Right lung (tissue), 10 donors: ENCODE results near the gene GKAP1. TPM values are rescaled to one million over a fixed set of nuclear protein-coding genes. Genes with fewer than 3 reads are reported as not detected.
A peak's percentile ranks its signal among the peaks of the same experiment; 100 is the strongest.
"Not testable (repeated sequence)": the region's sequence is repeated elsewhere in the genome, so short reads cannot be mapped to it uniquely, and the experiment has no call there.

ENCODE experiments used
- DNase-seq, 2 donors: peaks; one replicate each; pipeline ENCODE4 v3.0.0-alpha.2; 2013
- long read RNA-seq, 8 donors: transcript quantifications; one replicate each; lab custom pipeline, GENCODE V29; 2026
- polyA plus RNA-seq, 5 donors: library from polyadenylated mRNA; unstranded; fragments of 120-200 nt; gene quantifications; one replicate each; pipeline versions ENCODE4 v1.2.1 to v1.2.3, GENCODE V29; 2013; ENCODE audit warnings: inconsistent platforms in 1 of 5, low replicate concordance in 1 of 5; ENCODE audit not compliant: insufficient read length in 5 of 5, insufficient read depth in 1 of 5

Gene GKAP1
- polyA plus RNA-seq, result 10 to 100 TPM; 12.4 to 17.1 (median 15.9) TPM
- long read RNA-seq, donor 1, partial matches to known transcripts, result 0 of 1 reads
- long read RNA-seq, donor 1, other reads (novel, unspliced or antisense), result 0 of 1 reads
- long read RNA-seq, donor 2, partial matches to known transcripts, result 0 of 1 reads
- long read RNA-seq, donor 2, other reads (novel, unspliced or antisense), result 0 of 1 reads
- long read RNA-seq, donor 3, result 0 reads
- long read RNA-seq, donor 4, result 0 reads
- long read RNA-seq, donor 5, partial matches to known transcripts, result 0 of 2 reads
- long read RNA-seq, donor 5, other reads (novel, unspliced or antisense), result 0 of 2 reads
- long read RNA-seq, donor 6, partial matches to known transcripts, result 0 of 2 reads
- long read RNA-seq, donor 6, other reads (novel, unspliced or antisense), result 0 of 2 reads
- long read RNA-seq, donor 7, result 0 reads
- long read RNA-seq, donor 8, result 0 reads

DNA sequence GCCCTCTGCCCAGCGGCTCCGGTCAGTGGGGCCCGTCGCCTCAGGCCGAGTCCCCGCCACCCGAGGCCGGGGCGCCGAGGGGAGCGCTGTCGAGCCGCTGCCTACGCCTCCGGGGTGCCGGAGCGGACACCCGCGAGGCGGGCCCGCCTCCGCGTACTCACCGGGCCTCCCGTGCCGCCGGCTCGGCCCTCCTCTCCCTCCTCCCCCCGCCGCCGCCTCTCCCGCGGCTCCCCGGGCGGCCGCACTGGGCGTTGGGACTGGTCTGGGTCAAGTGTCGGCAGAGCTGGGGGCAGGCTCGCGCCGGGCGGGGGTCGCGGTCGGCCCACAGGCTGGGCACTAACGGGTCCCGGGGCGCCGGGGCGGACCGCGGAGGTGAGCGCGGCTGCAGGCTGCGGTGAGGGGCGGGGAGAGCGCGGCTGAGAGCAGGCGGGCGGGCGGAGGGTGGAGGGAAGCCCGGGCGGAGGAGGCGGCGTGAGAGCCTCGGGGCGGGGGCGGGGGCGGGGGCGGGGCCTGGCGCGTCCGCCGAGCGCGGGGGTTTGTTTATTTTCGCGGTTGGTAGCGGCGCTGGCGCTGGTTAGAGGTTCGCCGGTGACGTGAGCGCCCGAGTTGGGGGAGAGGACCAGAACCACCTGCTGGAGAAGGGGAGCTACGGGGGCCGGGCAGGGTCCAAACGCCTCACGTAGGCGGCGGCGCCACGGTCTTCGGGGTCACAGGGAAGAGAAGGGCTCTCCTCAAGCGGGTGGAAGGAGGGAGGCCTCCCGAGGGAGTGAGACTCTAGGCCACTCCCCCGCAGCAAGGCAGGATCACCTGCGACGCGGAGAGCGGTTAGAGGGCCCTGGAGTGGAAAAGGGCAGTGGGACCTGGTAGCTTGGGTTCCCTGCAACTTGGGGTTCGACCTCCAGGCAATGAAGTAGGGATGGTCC, at the start of gene GKAP1:
GKAP1 (minus strand) TSS at position 414 of the 923 bp plus-strand sequence. CDS start 11,252 bp downstream, outside the sequence.
- DNase-seq, result peak; percentile 43 to 52

GRCh38 chr9:83849895-83850294, 32.3 kb upstream of the GKAP1 start:
- not testable (repeated sequence) for DNase-seq

DNA sequence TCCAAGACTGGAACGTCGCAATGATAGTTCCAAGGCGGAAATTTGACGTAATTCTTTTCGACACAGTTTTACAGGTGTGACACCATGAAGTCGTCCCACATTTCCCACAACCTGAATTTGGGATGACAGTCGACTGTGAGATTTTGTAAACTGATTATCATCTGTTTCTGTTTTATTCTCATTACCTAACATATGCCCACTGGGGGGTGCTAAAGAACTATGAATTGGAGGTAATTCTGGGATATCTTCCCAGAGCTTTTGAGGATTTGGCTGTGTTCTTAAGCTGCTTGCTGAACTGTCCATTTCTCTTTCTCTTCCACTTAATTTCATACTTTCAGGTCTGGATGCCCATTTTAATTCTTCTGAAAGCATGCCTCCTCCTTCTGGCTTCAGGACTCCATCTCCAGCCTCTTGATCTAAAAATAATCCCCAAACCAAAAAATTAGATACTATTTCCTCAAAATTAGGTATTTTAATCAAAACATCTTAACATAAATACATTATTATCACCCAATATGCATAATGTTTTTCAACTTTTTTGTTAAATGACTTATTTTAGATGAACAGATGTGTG, 19.6 kb upstream of the GKAP1 start:
- not testable (repeated sequence) for DNase-seq

GRCh38 chr9:83830426-83831071, 13.0 kb upstream of the GKAP1 start:
- DNase-seq, result not testable (repeated sequence)

DNA sequence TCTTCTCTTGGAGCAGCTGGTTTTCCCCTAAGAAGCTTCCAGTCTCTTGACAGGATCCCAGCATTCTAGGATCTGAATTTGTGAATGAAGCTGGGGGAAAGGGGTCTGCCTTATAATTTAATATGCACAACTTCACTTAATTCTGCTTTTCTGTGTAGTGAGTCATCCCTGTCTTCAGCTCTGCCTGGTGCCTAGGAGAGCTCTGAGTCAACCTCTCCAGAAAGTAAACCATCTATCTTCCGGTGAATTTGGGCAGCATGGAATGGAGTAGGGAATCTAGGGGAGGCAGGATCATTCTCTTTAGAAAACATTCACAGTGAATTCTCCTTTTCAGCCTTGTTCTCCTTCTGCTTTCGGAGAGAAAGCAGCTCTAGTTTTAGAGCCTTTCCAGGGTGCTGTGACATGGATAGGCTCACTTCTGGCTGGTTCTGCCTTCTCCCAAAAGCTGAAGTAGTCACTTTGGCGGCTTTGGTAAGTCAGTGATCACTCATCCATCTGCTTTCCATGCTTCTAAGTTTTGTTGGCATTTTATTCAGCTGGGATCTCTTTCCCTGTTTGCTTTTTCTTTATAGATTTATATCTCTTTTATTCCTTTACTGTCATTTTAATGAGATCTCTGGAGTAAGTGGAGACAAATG, 7.5 kb upstream of the GKAP1 start:
- not testable (repeated sequence) for DNase-seq

DNA sequence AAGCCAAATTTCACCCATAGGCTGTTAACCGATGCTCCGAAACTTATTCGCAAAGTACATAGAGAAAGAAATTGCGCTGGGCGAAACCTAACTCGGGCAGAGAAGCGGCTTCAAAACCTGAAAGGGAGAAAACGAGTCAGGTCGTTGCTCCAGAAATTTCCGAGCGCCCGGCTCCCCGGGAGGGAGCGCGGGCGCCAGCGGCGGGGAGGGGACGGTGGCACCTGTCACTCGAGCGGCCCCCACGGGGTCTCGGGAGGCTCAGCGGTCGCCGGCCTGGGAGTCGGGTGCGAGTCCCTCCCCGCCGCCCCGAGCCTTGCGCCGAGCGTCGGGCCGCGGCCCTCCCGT, 586 bp downstream of the GKAP1 start:
- not testable (repeated sequence) for DNase-seq

DNA sequence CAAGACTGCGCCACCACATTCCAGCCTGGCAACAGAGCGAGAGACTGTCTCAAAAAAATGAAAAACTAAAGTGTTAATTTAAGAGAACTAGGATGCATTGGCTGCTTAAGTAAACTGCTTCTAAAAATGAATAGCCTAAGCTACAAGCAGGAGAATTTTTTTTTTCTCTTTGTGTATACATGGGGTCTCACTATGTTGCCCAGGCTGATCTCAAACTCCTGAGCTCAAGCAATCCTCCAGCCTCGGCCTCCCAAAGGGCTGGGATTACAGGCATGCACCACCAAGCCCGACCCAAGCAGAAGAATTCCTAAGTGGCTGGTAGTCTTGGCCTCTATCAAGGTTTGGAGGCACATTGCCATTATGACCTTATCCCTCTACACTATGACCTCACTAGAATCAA, 2.4 kb downstream of the GKAP1 start:
- not testable (repeated sequence) for DNase-seq

DNA sequence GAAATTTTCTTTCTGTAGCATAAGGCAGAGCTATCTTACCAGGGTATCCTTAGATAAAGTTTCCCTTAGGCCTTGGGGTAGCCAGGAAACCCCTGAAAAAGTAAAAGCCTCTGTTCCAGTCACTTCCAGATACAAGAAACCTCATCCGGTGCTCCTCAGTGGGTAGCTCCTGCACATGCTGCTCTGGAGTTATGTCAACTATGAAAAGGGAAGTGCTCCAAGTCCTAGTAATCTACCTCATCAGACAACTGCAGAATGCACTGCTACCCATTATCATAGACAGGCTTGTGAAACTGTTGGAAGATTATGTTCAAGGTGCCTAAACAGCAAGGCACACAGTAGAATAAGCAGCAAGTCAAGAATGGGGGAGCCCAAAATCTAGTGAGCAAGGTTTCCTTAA, 8.4 kb downstream of the GKAP1 start:
- DNase-seq, result not testable (repeated sequence)

DNA sequence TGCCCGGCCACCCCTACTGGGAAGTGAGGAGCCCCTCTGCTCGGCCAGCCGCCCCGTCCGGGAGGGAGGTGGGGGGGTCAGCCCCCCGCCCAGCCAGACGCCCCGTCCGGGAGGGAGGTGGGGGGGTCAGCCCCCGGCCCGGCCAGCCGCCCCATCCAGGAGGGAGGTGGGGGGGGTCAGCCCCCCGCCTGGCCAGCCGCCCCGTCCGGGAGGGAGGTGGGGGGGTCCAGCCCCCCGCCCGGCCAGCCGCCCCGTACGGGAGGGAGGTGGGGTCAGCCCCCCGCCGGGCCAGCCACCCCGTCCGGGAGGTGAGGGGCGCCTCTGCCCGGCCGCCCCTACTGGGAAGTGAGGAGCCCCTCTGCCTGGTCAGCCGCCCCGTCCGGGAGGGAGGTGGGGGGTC, 13.1 kb downstream of the GKAP1 start:
- DNase-seq, result not testable (repeated sequence)

DNA sequence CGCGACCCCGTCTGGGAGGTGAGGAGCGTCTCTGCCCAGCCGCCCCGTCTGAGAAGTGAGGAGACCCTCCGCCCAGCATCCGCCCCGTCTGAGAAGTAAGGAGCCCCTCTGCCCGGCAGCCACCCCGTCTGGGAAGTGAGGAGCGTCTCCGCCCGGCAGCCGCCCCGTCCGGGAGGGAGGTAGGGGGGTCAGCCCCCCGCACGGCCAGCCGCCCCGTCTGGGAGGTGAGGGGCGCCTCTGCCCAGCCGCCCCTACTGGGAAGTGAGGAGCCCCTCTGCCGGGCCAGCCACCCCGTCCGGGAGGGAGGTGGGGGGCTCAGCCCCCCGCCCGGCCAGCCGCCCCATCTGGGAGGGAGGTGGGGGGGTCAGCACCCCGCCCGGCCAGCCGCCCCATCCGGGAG, 13.6 kb downstream of the GKAP1 start:
- DNase-seq, result not testable (repeated sequence)

GRCh38 chr9:83800236-83801033, 17.1 kb downstream of the GKAP1 start:
- DNase-seq, result no peak

- DNase-seq, result no peak
Observed at GRCh38 chr9:83794051-83794450, 23.5 kb downstream of the GKAP1 start.

DNA sequence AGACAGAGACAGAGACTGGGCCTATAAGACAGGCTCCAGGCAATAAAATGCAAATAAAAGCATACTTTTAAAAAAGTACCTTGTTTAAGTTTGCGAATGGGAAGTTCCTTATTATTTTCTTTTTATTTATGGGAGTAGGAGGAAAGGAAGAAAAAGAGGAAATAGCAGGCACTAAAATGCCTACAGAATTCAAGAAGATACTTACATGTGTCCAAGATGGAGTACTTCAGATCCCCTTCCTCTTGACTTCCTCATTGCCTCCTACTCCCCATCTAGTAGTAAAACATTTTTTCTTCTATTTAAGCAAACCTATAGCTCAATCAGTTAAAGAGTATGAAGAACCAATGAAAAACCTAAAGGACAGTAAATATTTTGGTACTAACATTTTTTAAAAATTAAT, 24.8 kb downstream of the GKAP1 start:
- DNase-seq, result no peak

DNA sequence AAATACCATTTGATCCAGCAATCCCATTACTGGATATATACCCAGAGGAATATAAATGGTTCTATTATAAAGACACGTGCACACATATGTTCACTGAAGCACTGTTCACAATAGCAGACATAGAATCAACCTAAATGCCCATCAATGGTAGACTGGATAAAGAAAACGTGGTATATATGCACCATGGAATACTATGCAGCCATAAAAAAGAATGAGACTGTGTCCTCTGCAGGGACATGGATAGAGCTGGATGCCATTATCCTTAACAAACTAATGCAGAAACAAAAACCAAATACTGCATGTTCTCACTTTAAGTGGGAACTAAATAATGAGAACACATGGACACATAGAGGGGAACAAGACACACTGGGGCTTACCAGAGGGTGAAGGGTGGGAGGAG, 39.4 kb downstream of the GKAP1 start:
- DNase-seq, result no peak

DNA sequence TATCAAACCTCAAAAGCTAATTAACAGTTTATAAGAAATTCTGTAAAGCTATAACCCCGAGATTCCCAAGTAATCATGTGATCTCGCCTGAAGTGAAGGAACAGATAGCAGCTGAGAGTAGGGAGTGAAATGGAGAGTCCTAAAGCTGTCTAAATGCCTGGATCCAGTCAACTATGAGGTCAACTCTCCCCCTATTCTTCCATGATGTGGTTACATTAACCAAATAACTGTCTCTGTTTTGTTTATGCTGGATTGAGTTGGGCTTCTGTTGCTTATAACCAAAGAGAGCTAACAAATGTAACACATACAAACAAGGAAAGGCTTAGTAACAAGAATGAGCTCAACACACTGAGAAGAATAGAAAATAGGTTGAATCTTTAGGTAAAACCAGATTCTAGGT, 41.6 kb downstream of the GKAP1 start:
- DNase-seq, result no peak

GRCh38 chr9:83772860-83773259, 44.7 kb downstream of the GKAP1 start:
- no peak for DNase-seq

- no peak for DNase-seq
Observed at GRCh38 chr9:83765376-83765775, 52.2 kb downstream of the GKAP1 start.

- no peak for DNase-seq
Observed at GRCh38 chr9:83754383-83754977, 63.1 kb downstream of the GKAP1 start.

- no peak for DNase-seq
Observed at GRCh38 chr9:83749706-83750105, 67.9 kb downstream of the GKAP1 start.

- peak; percentile 3 to 7 for DNase-seq
Observed at GRCh38 chr9:83744206-83744605, 73.4 kb downstream of the GKAP1 start.
